Naive thymus-derived CD8-positive, alpha-beta T cell (primary cell): ENCODE measurements around the gene AGFG2. TPM values are rescaled to one million over a fixed set of nuclear protein-coding genes. Genes with fewer than 3 reads are reported as not detected.

Experiments
- ATAC-seq, 2 donors: fragments of 150-1000 bp; cut with Tn5 transposase in 1 of 2; sonication (Bioruptor Pico), chemical (Tn5 transposase) in 1 of 2; 1 replicate in 1 of 2; 2 replicates in 1 of 2; pipeline ENCODE4 v1.10.0; 2021; ENCODE audit warnings: mild to moderate bottlenecking in 2 of 2, moderate library complexity in 2 of 2
- POLR2A ChIA-PET: fragments of 350-600 bp; sonication (Branson Sonifier 250); formaldehyde crosslinking; loops from one replicate; lab custom pipeline; 2021; ENCODE audit warnings: antibody characterized with exemption; lab: Charles Lee
- DNase-seq, 10 donors: peaks; one replicate each; pipeline versions ENCODE4 v3.0.0 to v3.0.0-alpha.2; 2020 to 2022
- H3K27ac Mint-ChIP-seq, 10 donors: one replicate each; pipeline ENCODE4 v1.8.0; 2020 to 2022; ENCODE audit warnings: mild to moderate bottlenecking in 10 of 10, mixed read lengths in 10 of 10, moderate library complexity in 4 of 10, inconsistent platforms in 1 of 10
- H3K27me3 Mint-ChIP-seq, 5 donors: one replicate each; pipeline ENCODE4 v1.8.0; 2021 to 2022; ENCODE audit warnings: mixed read lengths in 5 of 5
- H3K36me3 Mint-ChIP-seq, 3 donors: one replicate each; pipeline ENCODE4 v1.8.0; 2020 to 2022; ENCODE audit warnings: mixed read lengths in 3 of 3, mild to moderate bottlenecking in 2 of 3, inconsistent platforms in 1 of 3
- H3K4me1 Mint-ChIP-seq, 4 donors: one replicate each; pipeline ENCODE4 v1.8.0; 2021 to 2022; ENCODE audit warnings: mixed read lengths in 4 of 4
- H3K4me3 Mint-ChIP-seq, 10 donors: one replicate each; pipeline ENCODE4 v1.8.0; 2020 to 2022; ENCODE audit warnings: mild to moderate bottlenecking in 10 of 10, mixed read lengths in 10 of 10, moderate library complexity in 6 of 10, inconsistent platforms in 1 of 10
- H3K9me3 Mint-ChIP-seq, 9 donors: one replicate each; pipeline ENCODE4 v1.8.0; 2020 to 2022; ENCODE audit warnings: mixed read lengths in 9 of 9, mild to moderate bottlenecking in 3 of 9, inconsistent platforms in 1 of 9, moderate library complexity in 1 of 9
- polyA plus RNA-seq, 3 donors: library from polyadenylated mRNA; unstranded; fragments of 300-500 nt; fragmentation: Illumina TruSeq; gene quantifications; one replicate each; pipeline ENCODE4 v1.2.3, GENCODE V29; 2021
- total RNA-seq, 8 experiments: library from RNA in 2 of 8; stranded (reverse) in 2 of 8; gene quantifications; one replicate each; pipeline ENCODE4 v1.2.3 and lab custom pipeline; 2021 to 2026

The AGFG2 gene
- total and polyA plus RNA-seq, 5 experiments from 2014 or later: 5.8 to 22.0 (median 13.6) TPM

GRCh38 chr7:100598425-100598824, 59.4 kb downstream of the AGFG2 start:
- DNase-seq (no peak), ATAC-seq (no peak)
- Mint-ChIP-seq H3K36me3 (no peaks in the 10 kb centered on the region), H3K27me3 (no peaks in the 10 kb centered on the region), H3K9me3 (no peaks in the 10 kb centered on the region), H3K4me3 (no peak overlapping the region), H3K27ac (peak overlapping the region in 2 of 10 donors; percentile 0 to 84), H3K4me1 (peaks cover under 1 to 11% (median 8%) of the 10 kb centered on the region in 4 donors)
- POLR2A ChIA-PET: interaction anchor here (0.7 to 1.9 kb wide), 3 partner anchors 12 to 1037 kb away, joined by 3 to 9 read pairs (median 8); partner anchors contain the start of genes FBXO24 and LRCH4

GRCh38 chr7:100599911-100600729, 61.1 kb downstream of the AGFG2 start:
- no peaks in the 10 kb centered on the region for H3K9me3 Mint-ChIP-seq
- DNase-seq: no peak
- H3K4me1 Mint-ChIP-seq: peaks cover 11 to 22% (median 17%) of the 10 kb centered on the region in 4 donors
- no peaks in the 10 kb centered on the region for H3K36me3 Mint-ChIP-seq
- peak overlapping the region in 1 of 10 donors; percentile 10 for H3K27ac Mint-ChIP-seq
- POLR2A ChIA-PET: interaction anchor here (0.7 to 1.9 kb wide), 3 partner anchors 14 to 29 kb away, joined by 4 to 9 read pairs (median 9); partner anchors contain the start of genes FBXO24 and LRCH4
- ATAC-seq: no peak
- no peak overlapping the region for H3K4me3 Mint-ChIP-seq
- no peaks in the 10 kb centered on the region for H3K27me3 Mint-ChIP-seq

- H3K27ac Mint-ChIP-seq: peak overlapping the region in 1 of 10 donors; percentile 10
- no peak overlapping the region for H3K4me3 Mint-ChIP-seq
- H3K27me3 Mint-ChIP-seq: no peaks in the 10 kb centered on the region
- POLR2A ChIA-PET: interaction anchor here (3.8 kb wide), 1 partner anchor 16 kb away, joined by 44 read pairs; the partner anchor contains the start of genes FBXO24 and LRCH4
- no peaks in the 10 kb centered on the region for H3K36me3 Mint-ChIP-seq
- DNase-seq (no peak), ATAC-seq (no peak)
- no peaks in the 10 kb centered on the region for H3K9me3 Mint-ChIP-seq
- peaks cover 14 to 27% (median 21%) of the 10 kb centered on the region in 4 donors for H3K4me1 Mint-ChIP-seq
Observed at GRCh38 chr7:100600730-100601038, 61.7 kb downstream of the AGFG2 start.

- no peaks in the 10 kb centered on the region for H3K36me3 Mint-ChIP-seq
- no peak for DNase-seq
- H3K27ac Mint-ChIP-seq: peak overlapping the region in 5 of 10 donors; percentile 37 to 96 (median 94)
- H3K4me3 Mint-ChIP-seq: peak overlapping the region; percentile 71 to 95 (median 87)
- H3K27me3 Mint-ChIP-seq: no peaks in the 10 kb centered on the region
- no peaks in the 10 kb centered on the region for H3K9me3 Mint-ChIP-seq
- ATAC-seq: no peak
- POLR2A ChIA-PET: interaction anchor here (0.6 to 3.8 kb wide), 9 partner anchors 9 to 334 kb away, joined by 3 to 44 read pairs (median 4); partner anchors contain the start of genes FBXO24, LRCH4, MOSPD3 and POP7
- H3K4me1 Mint-ChIP-seq: peaks cover 14 to 31% (median 21%) of the 10 kb centered on the region in 4 donors
Observed at GRCh38 chr7:100602889-100603725, 64.1 kb downstream of the AGFG2 start.

- ATAC-seq: peak; percentile 13
- POLR2A ChIA-PET: interaction anchor here (0.6 to 3.8 kb wide), 8 partner anchors 9 to 140 kb away, joined by 3 to 44 read pairs (median 4); partner anchors contain the start of genes FBXO24, LRCH4, MOSPD3 and POP7
Observed at GRCh38 chr7:100603726-100604027, 64.7 kb downstream of the AGFG2 start.

GRCh38 chr7:100604028-100604975, 65.3 kb downstream of the AGFG2 start:
- DNase-seq (peak; percentile 53 to 86 (median 66)), ATAC-seq (peak; percentile 68 to 70)
- Mint-ChIP-seq H3K27me3 (no peaks in the 10 kb centered on the region), H3K4me3 (peak overlapping the region; percentile 79 to 95 (median 89)), H3K4me1 (peaks cover 11 to 31% (median 18%) of the 10 kb centered on the region in 4 donors), H3K36me3 (no peaks in the 10 kb centered on the region), H3K27ac (peak overlapping the region in 9 of 10 donors; percentile 69 to 96 (median 92)), H3K9me3 (no peaks in the 10 kb centered on the region)
- POLR2A ChIA-PET: interaction anchor here (0.6 to 4.7 kb wide), 13 partner anchors 8 to 141 kb away, joined by 3 to 64 read pairs (median 4); partner anchors contain the start of genes FBXO24, LRCH4, MOSPD3 and POP7

More at GRCh38 chr7:100603726-100604027, 64.7 kb downstream of the AGFG2 start:
- H3K9me3 Mint-ChIP-seq: no peaks in the 10 kb centered on the region
- DNase-seq: no peak
- H3K36me3 Mint-ChIP-seq: no peaks in the 10 kb centered on the region
- no peaks in the 10 kb centered on the region for H3K27me3 Mint-ChIP-seq
- H3K4me1 Mint-ChIP-seq: peaks cover 11 to 31% (median 18%) of the 10 kb centered on the region in 4 donors
- H3K27ac Mint-ChIP-seq: peak overlapping the region in 9 of 10 donors; percentile 69 to 96 (median 92)
- H3K4me3 Mint-ChIP-seq: peak overlapping the region; percentile 71 to 95 (median 87)

- H3K9me3 Mint-ChIP-seq: no peaks in the 10 kb centered on the region
- H3K27me3 Mint-ChIP-seq: no peaks in the 10 kb centered on the region
- peak overlapping the region in 9 of 10 donors; percentile 32 to 92 (median 81) for H3K27ac Mint-ChIP-seq
- ATAC-seq (peak; percentile 33 to 52), DNase-seq (peak in 6 of 10 donors; percentile 35 to 53 (median 46))
- H3K4me1 Mint-ChIP-seq: peaks cover 12 to 33% (median 18%) of the 10 kb centered on the region in 4 donors
- no peaks in the 10 kb centered on the region for H3K36me3 Mint-ChIP-seq
- POLR2A ChIA-PET: interaction anchor here (0.5 to 4.7 kb wide), 14 partner anchors 9 to 128 kb away, joined by 3 to 64 read pairs (median 4); partner anchors contain the start of genes FBXO24 and LRCH4
- H3K4me3 Mint-ChIP-seq: peak overlapping the region; percentile 75 to 95 (median 89)
Observed at GRCh38 chr7:100604976-100605911, 66.2 kb downstream of the AGFG2 start.

- DNase-seq (no peak), ATAC-seq (no peak)
- Mint-ChIP-seq H3K27ac (peak overlapping the region in 6 of 10 donors; percentile 13 to 77 (median 40)), H3K4me3 (peak overlapping the region in 8 of 10 donors; percentile 42 to 95 (median 86)), H3K36me3 (no peaks in the 10 kb centered on the region), H3K27me3 (no peaks in the 10 kb centered on the region), H3K9me3 (no peaks in the 10 kb centered on the region), H3K4me1 (peaks cover 12 to 36% (median 20%) of the 10 kb centered on the region in 4 donors)
- POLR2A ChIA-PET: interaction anchor here (0.7 to 4.7 kb wide), 5 partner anchors 21 to 89 kb away, joined by 3 to 64 read pairs (median 6); partner anchors contain the start of genes FBXO24 and LRCH4
Observed at GRCh38 chr7:100606313-100606712, 67.3 kb downstream of the AGFG2 start.

GRCh38 chr7:100607111-100607510, 68.1 kb downstream of the AGFG2 start:
- Mint-ChIP-seq H3K27me3 (no peaks in the 10 kb centered on the region), H3K36me3 (no peaks in the 10 kb centered on the region), H3K4me3 (peak overlapping the region in 7 of 10 donors; percentile 12 to 49 (median 24)), H3K27ac (peak overlapping the region in 3 of 10 donors; percentile 47 to 83 (median 56)), H3K9me3 (no peaks in the 10 kb centered on the region), H3K4me1 (peaks cover 10 to 35% (median 23%) of the 10 kb centered on the region in 4 donors)
- no peak for ATAC-seq
- DNase-seq: no peak
- POLR2A ChIA-PET: interaction anchor here (0.5 to 4.7 kb wide), 3 partner anchors 16 to 42 kb away, joined by 6 to 64 read pairs (median 7); partner anchors contain the start of genes FBXO24 and LRCH4

- ATAC-seq (no peak), DNase-seq (no peak)
- H3K4me3 Mint-ChIP-seq: peak overlapping the region in 5 of 10 donors; percentile 0 to 97 (median 20)
- peaks cover 14 to 33% (median 30%) of the 10 kb centered on the region in 4 donors for H3K4me1 Mint-ChIP-seq
- peak overlapping the region in 3 of 10 donors; percentile 8 to 46 (median 13) for H3K27ac Mint-ChIP-seq
- peaks cover 0 to 4% (median 0%) of the 10 kb centered on the region in 3 donors for H3K36me3 Mint-ChIP-seq
- no peaks in the 10 kb centered on the region for H3K27me3 Mint-ChIP-seq
- no peaks in the 10 kb centered on the region for H3K9me3 Mint-ChIP-seq
- POLR2A ChIA-PET: interaction anchor here (0.5 to 6.7 kb wide), 3 partner anchors 25 to 132 kb away, joined by 3 to 128 read pairs (median 3); partner anchors contain the start of genes FBXO24 and LRCH4
Observed at GRCh38 chr7:100609958-100610357, 71.0 kb downstream of the AGFG2 start.
